Ectodermal cell (in vitro differentiated cells): ENCODE data around the gene RAB11B.
"Not testable (repeated sequence)": the region's sequence is repeated elsewhere in the genome, so short reads cannot be mapped to it uniquely, and the experiment has no call there.

Experiments used
- H3K27ac ChIP-seq: 2 replicates; pipeline ENCODE4 v1.7.0; 2013; ENCODE audit warnings: mild to moderate bottlenecking, low read depth, low read length; ENCODE audit not compliant: insufficient read depth, poor library complexity, severe bottlenecking
- H3K27me3 ChIP-seq: 2 replicates; pipeline ENCODE4 v1.7.0; 2013; ENCODE audit warnings: mild to moderate bottlenecking, low read length; ENCODE audit not compliant: insufficient read depth, control insufficient read depth, poor library complexity, severe bottlenecking
- H3K36me3 ChIP-seq: one replicate; pipeline ENCODE4 v1.7.0; 2013; ENCODE audit warnings: low read length; ENCODE audit not compliant: control insufficient read depth, insufficient read depth
- H3K4me1 ChIP-seq: one replicate; pipeline ENCODE4 v1.7.0; 2013; ENCODE audit warnings: low read length; ENCODE audit not compliant: control insufficient read depth, insufficient read depth
- H3K4me3 ChIP-seq: 2 replicates; pipeline ENCODE4 v1.7.0; 2013; ENCODE audit warnings: low read depth, low read length, control low read depth; ENCODE audit not compliant: insufficient read depth
- H3K9me3 ChIP-seq: 2 replicates; pipeline ENCODE4 v1.7.0; 2013; ENCODE audit warnings: mild to moderate bottlenecking, low read length, moderate library complexity; ENCODE audit not compliant: control insufficient read depth
- WGBS, 2 experiments: methylation state at CpG; one replicate each; pipeline ENCODE4 v1.1.7; 2013; ENCODE audit warnings: missing lambda C conversion rate in 2 of 2; 5-methylcytosine and 5-hydroxymethylcytosine counted together

The RAB11B gene

GRCh38 chr19:8404391-8405151 lies 14.4 kb downstream of the RAB11B start:
- Histone ChIP-seq H3K27me3 (no peaks in the 10 kb centered on the region), H3K27ac (no peak overlapping the region), H3K9me3 (no peaks in the 10 kb centered on the region), H3K4me3 (no peak overlapping the region), H3K36me3 (peaks cover 15% of the 10 kb centered on the region), H3K4me1 (no peaks in the 10 kb centered on the region)
- WGBS, 2 experiments: 95 to 96% methylated on average over 18 of the region's 18 CpGs

GRCh38 chr19:8410718-8411117 lies 20.6 kb downstream of the RAB11B start:
- not testable (repeated sequence) for H3K36me3 ChIP-seq, H3K27ac ChIP-seq, H3K9me3 ChIP-seq, H3K4me3 ChIP-seq, H3K27me3 ChIP-seq, H3K4me1 ChIP-seq
- 90 to 91% methylated on average over 13 of the region's 13 CpGs for WGBS, 2 experiments

GRCh38 chr19:8412783-8413628 lies 22.8 kb downstream of the RAB11B start, which contains the start of gene MARCHF2:
TSS of gene MARCHF2 (plus strand) at chr19:8413305. CDS start at chr19:8421841, 8,536 bp downstream.
- no peaks in the 10 kb centered on the region for H3K36me3 ChIP-seq
- peaks cover 8% of the 10 kb centered on the region for H3K27me3 ChIP-seq
- 7 to 8% methylated on average over 89 of the region's 89 CpGs for WGBS, 2 experiments
- H3K4me1 ChIP-seq: no peaks in the 10 kb centered on the region
- H3K27ac ChIP-seq: no peak within 1 kb of the TSS
- H3K4me3 ChIP-seq: peak within 1 kb of the TSS; percentile 73
- H3K9me3 ChIP-seq: no peaks in the 10 kb centered on the region

- no peaks in the 10 kb centered on the region for H3K9me3 ChIP-seq
- H3K27ac ChIP-seq: no peak overlapping the region
- no peaks in the 10 kb centered on the region for H3K4me1 ChIP-seq
- no peaks in the 10 kb centered on the region for H3K36me3 ChIP-seq
- WGBS, 2 experiments: 40 to 42% methylated on average over 3 of the region's 3 CpGs
- H3K4me3 ChIP-seq: peak overlapping the region; percentile 73
- peaks cover 8% of the 10 kb centered on the region for H3K27me3 ChIP-seq
Observed at GRCh38 chr19:8413629-8413995, 23.5 kb downstream of the RAB11B start.

GRCh38 chr19:8416796-8417195 lies 26.6 kb downstream of the RAB11B start:
- H3K4me1 ChIP-seq: no peaks in the 10 kb centered on the region
- peaks cover 8% of the 10 kb centered on the region for H3K27me3 ChIP-seq
- 84 to 87% methylated on average over 4 of the region's 4 CpGs for WGBS, 2 experiments

GRCh38 chr19:8421484-8422461 lies 31.6 kb downstream of the RAB11B start:
- Histone ChIP-seq H3K27me3 (no peaks in the 10 kb centered on the region), H3K27ac (no peak overlapping the region), H3K4me1 (no peaks in the 10 kb centered on the region), H3K4me3 (no peak overlapping the region), H3K9me3 (no peaks in the 10 kb centered on the region), H3K36me3 (no peaks in the 10 kb centered on the region)
- WGBS, 2 experiments: 95 to 96% methylated on average over 28 of the region's 28 CpGs

More at GRCh38 chr19:8416796-8417195, 26.6 kb downstream of the RAB11B start:
- no peaks in the 10 kb centered on the region for H3K36me3 ChIP-seq
- no peak overlapping the region for H3K4me3 ChIP-seq
- H3K9me3 ChIP-seq: no peaks in the 10 kb centered on the region
- H3K27ac ChIP-seq: no peak overlapping the region

GRCh38 chr19:8423817-8424223 lies 33.7 kb downstream of the RAB11B start:
- Histone ChIP-seq H3K4me1 (no peaks in the 10 kb centered on the region), H3K9me3 (no peaks in the 10 kb centered on the region), H3K27ac (no peak overlapping the region), H3K27me3 (no peaks in the 10 kb centered on the region), H3K36me3 (no peaks in the 10 kb centered on the region), H3K4me3 (no peak overlapping the region)
- WGBS, 2 experiments: 85 to 86% methylated on average over 9 of the region's 9 CpGs

- not testable (repeated sequence) for H3K27ac ChIP-seq, H3K9me3 ChIP-seq
- WGBS, 2 experiments: 92 to 96% methylated on average over 6 of the region's 6 CpGs
Observed at GRCh38 chr19:8425331-8425730, 35.2 kb downstream of the RAB11B start.

GRCh38 chr19:8426283-8426682 lies 36.1 kb downstream of the RAB11B start:
- Histone ChIP-seq H3K36me3 (no peaks in the 10 kb centered on the region), H3K4me1 (no peaks in the 10 kb centered on the region), H3K27ac (no peak overlapping the region), H3K9me3 (no peaks in the 10 kb centered on the region), H3K4me3 (no peak overlapping the region), H3K27me3 (no peaks in the 10 kb centered on the region)
- WGBS, 2 experiments: 91% methylated on average over 7 of the region's 7 CpGs

More at GRCh38 chr19:8425331-8425730, 35.2 kb downstream of the RAB11B start:
- not testable (repeated sequence) for H3K4me1 ChIP-seq, H3K36me3 ChIP-seq, H3K27me3 ChIP-seq, H3K4me3 ChIP-seq
